ENCODE results near the gene RABGAP1L.

GRCh38 chr1:174920093-174920492 is 760.8 kb downstream of the RABGAP1L start:
- TF ChIP-seq JUNB (IDR thresholded peaks at IDR 0.05) (no peak), CTCF (IDR thresholded peaks at IDR 0.05 in 2 of 3, conservative IDR thresholded peaks at IDR 0.05 in 1 of 3; ENCODE audit: control insufficient read depth in 2 of 3, extremely low read depth in 1 of 3, insufficient read depth in 1 of 3, low read depth in 3 of 3, low read length in 3 of 3) (no peak), ZNF687 (IDR thresholded peaks at IDR 0.05) (no peak), POLR2AphosphoS5 (IDR thresholded peaks at IDR 0.05; ENCODE audit: low read length) (no peak), POLR2A (IDR thresholded peaks at IDR 0.05; ENCODE audit: low read depth, low read length) (no peak), MAX (IDR thresholded peaks at IDR 0.05; ENCODE audit: low read depth, low read length) (no peak), ZNF384 (IDR thresholded peaks at IDR 0.05; ENCODE audit: borderline replicate concordance, low read depth, low read length) (no peak), KAT2A (conservative IDR thresholded peaks at IDR 0.05; ENCODE audit: control insufficient read depth, low read depth, low read length) (no peak), SREBF2 (IDR thresholded peaks at IDR 0.05; ENCODE audit: low read length) (no peak), FOXK2 (IDR thresholded peaks at IDR 0.05) (no peak), ATF3 (IDR thresholded peaks at IDR 0.05; ENCODE audit: borderline replicate concordance, extremely low read depth, low read depth, low read length) (no peak)

All from GM12878 (cell line).